Spleen (tissue), 7 donors: ENCODE results near the gene ZNF584.

Experiments
- CTCF ChIP-seq, 11 experiments: fragments of 200-600 bp in 7 of 11; fragments of 450-650 bp in 4 of 11; sonication (generic) in 4 of 11; IDR thresholded peaks in 8 of 11; conservative IDR thresholded peaks in 3 of 11; 1 replicate in 7 of 11; 2 replicates in 4 of 11; pipeline versions ENCODE4 v1.4.0 to v1.8.0; 2016 to 2021; ENCODE audit warnings: antibody characterized with exemption in 11 of 11, inconsistent platforms in 4 of 11, mild to moderate bottlenecking in 1 of 11
- POLR2A ChIP-seq, 3 donors: fragments of 450-650 bp; IDR thresholded peaks; one replicate each; pipeline ENCODE4 v1.5.1; 2017; ENCODE audit warnings: antibody characterized with exemption in 3 of 3, mild to moderate bottlenecking in 1 of 3
- POLR2AphosphoS5 ChIP-seq, 3 donors: sonication (generic); formaldehyde crosslinking; IDR thresholded peaks; one replicate each; pipeline ENCODE4 v1.5.1; 2017; ENCODE audit warnings: antibody characterized with exemption in 3 of 3
- donor health status: DM: no; HTN: no; CAD: no; lungs with moderate emphysema.
- donor health status: DM: no; HTN: no; CAD: no.
- donor health status: DM: no; HTN: no; CAD: no.

DNA sequence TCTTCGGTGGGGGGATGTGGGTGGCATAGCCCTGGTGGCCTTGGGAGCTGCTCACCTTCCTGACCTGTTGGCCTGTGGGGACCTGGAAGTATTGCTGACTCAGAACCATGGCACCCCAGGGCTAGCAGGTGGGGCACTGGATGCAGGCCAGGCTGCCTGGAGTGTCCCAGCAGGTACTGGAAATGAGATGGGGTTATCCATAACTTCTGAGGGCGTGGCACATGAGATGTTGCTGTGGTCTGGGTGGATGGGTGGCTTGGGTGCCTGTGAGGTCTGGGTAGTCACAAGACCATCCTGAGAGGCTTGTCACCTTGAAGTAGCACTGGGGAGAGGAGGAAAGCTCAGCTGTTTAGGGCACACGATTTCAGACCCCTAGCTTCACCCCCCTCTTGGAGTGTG, 13.6 kb upstream of the ZNF584 start:
- TF ChIP-seq CTCF (IDR thresholded peaks at IDR 0.05 in 8 of 11, conservative IDR thresholded peaks at IDR 0.05 in 3 of 11) (no peak), POLR2AphosphoS5 (IDR thresholded peaks at IDR 0.05) (no peak), POLR2A (IDR thresholded peaks at IDR 0.05) (no peak)
